ENCODE data around the gene SLC9A1.

Gene SLC9A1

DNA sequence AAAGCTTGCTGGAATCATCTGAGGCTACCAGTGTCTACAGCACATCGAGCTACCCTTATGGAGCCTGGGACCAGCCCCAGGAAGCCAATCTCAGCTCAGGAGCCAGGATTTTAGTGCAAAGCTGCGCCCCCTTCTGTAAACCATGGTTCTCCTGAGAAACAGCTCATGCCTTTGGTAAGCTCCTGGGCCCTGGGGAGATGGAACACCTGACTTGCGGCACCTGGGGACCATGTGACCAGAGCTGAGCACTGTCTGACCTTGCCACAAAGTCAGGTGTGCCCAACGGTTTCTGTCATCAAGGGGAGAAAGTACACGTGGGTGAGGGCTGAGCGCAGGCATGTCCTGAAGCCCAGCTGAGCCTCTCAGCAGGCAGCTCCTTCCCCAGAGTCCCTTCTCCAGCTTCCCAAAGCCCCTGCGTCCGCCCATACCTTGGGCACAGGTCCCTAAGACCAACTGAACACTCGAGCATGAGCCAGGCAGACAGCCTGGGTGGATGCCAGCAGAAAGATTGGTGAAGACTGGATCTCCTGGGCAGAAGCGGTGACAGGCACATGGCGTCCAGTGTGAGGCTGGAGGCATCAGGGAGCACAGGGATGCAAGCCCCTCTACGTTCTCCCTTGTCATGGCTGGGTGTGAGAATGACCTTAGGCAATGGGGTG is 84.4 kb downstream of the SLC9A1 start:
- DNase-seq (ENCODE audit: low spot score), result no peak

- DNase-seq (ENCODE audit: low spot score), result no peak
These were observed 86.0 kb downstream of the SLC9A1 start for GRCh38 chr1:27068922-27069321.

GRCh38 chr1:27065999-27066630 is 88.8 kb downstream of the SLC9A1 start:
- no peak for DNase-seq (ENCODE audit: low spot score)

DNA sequence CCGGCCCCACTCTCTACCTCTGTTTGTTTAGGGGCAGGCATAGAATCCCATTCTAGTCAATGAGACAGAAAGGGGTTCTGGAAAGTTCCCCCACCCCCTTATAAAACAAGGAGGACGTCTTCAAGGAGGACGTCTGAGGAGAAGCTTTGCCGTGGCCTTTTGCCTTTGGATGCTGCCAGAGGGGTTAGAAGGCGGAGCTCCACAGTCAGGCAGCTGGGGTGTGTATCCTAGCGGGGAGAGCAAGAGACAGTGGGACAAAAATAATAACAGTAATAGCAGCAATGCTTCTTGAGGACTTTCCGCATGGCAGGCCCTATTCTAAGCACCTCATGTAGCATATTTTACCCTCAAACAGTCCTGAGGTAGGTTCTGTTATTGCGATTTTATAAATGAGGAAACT is 94.0 kb downstream of the SLC9A1 start:
- no peak for DNase-seq (ENCODE audit: low spot score)

DNA sequence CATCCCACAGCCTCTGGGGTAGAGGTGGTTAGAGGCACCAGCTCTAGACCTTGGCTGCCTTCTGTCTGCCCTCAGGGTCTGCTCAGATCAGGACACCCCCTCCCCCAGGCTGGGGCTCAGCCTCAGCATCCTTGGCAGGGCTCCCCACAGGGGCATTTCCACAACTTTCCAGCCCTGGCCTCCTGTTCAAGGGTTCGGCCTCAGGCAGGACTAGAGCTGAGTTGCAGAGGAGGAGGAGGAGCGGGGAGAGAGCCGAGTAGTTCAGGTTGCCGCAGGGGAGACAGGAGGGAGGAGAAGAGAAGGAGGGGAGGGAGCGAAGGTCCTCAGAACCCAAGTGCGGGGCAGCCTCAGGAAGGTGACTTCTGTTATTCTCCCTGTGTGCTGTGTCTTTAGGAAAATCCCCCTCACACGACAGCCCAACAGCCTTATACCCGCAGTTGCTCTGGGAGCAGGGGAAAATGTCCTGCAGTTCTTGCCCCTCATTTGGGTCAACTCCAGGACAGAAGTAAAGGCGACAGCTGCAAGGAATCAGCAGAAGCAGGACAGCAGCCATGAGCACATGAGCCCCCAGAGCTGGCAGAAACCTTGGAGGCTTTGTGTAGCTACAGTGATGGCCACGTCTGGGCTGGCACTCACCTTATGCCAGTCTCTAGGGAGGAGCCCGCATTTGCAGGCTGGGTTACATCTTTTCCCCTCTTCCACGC is 95.8 kb downstream of the SLC9A1 start:
- DNase-seq (ENCODE audit: low spot score), result no peak

- no peak for DNase-seq (ENCODE audit: low spot score)
These were observed 96.9 kb downstream of the SLC9A1 start for GRCh38 chr1:27057801-27058625.

- DNase-seq (ENCODE audit: low spot score), result no peak
These were observed 97.5 kb downstream of the SLC9A1 start for GRCh38 chr1:27057389-27057788.

DNA sequence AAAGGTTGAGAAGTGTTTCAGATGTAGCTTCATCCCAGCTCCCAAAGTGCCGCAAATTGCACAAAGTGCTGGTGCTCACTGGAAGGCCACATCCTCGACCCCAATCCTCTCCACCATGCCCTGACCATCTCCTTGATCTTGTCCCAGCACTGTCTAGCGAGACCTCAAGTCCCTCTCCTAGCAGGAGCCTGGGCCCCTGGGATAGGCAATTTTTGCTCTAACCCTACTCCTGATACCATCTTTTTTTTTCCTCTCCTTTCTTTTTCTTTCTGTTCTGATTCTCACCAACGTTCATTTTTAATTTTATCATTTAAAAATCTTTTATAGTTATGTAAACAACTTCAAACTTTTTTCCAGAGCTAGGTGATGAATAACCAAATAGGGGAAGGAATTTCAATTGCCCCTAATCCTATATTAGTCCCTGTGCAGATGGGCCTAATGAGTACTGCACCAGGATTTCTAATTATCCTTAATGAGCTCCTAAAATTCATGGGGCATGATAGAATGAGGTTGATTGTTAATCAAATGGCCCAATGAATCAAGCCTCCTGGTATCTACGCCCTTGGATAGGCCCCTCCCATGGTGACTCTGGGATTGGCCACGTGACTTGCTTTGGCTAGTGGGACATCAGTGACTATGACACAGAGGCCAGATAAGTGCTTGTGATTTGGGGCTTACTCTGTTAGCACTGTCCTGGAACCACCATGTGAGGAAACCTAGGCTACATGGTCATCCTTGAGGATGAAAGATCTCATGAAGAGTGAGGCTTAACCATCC is 100.8 kb downstream of the SLC9A1 start:
- DNase-seq (ENCODE audit: low spot score), result no peak

DNA sequence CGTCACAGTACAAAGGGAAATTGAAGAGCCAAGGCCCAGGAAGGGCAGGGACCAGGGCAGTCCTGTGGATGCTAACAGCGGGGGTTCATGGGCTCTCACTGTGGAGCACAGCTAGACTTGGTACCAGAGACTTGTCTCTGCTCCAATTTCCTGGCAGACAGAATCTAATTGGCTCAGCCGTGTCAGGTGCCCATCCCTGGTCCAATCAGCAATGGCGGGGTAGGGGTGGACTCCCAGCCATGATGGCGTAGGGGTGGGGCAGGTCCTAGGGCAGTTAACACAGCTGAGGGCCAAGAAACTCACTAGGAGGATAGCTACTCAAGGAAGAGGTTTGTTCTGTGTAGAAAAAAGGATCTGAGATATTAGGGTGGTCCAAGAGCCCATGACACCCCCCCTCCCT is 102.4 kb downstream of the SLC9A1 start:
- DNase-seq (ENCODE audit: low spot score), result no peak

DNA sequence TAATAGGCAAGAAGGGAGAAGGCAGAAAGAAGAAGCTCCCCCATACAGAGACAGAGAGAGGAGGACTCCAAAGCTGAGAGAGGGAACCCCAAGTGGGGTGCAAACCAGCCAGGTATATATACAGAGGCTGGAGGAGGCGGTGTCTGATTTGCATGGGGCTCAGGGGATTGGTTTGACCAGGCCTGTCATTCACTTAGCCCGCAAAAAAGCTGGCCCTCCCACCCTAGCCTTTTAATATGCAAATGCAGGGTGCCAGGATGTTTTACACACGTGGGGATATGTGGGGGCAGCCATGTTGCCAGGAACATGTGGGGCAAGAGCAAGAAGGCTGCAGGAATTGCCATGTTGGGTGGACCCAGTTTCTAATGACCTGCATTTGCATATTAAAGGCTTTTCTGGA is 105.3 kb downstream of the SLC9A1 start:
- no peak for DNase-seq (ENCODE audit: low spot score)

DNA sequence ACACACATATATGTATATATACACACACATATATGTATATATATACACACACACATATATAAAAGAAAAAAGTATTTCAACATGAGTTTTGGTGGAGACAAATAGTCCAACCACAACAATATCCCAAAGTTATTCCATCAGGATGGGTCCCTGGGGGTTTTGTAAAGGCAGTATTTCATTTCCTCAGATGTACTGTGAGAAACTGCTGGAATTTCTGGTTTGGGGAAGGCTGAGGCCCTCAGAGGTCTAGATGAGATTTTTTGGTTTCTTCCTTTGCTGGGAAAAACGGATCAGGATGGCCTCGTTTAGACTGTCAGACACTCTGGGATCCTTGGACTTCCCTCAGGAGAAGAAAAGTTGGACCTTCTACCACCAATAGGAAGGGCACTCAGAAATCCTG is 105.8 kb downstream of the SLC9A1 start:
- DNase-seq (ENCODE audit: low spot score), result no peak
